Umbilical cord (tissue), 2 donors: ENCODE results near the gene LCE5A. TPM values are rescaled to one million over a fixed set of nuclear protein-coding genes. Genes with fewer than 3 reads are reported as not detected.
"Not testable (repeated sequence)": the region's sequence is repeated elsewhere in the genome, so short reads cannot be mapped to it uniquely, and the experiment has no call there.

Experiments
- DNase-seq: peaks from one replicate; pipeline ENCODE4 v3.0.0-alpha.2; 2015; ENCODE audit warnings: low spot score
- total RNA-seq: library from RNA; depleted of rRNA; stranded (reverse); fragments of >200 nt; gene quantifications from one replicate; pipeline ENCODE4 v1.2.3, GENCODE V29; 2014; ENCODE audit warnings: low replicate concordance; ENCODE audit not compliant: insufficient read depth

Gene LCE5A
- total RNA-seq, 1 donor from 2014 or later = not detected

DNA sequence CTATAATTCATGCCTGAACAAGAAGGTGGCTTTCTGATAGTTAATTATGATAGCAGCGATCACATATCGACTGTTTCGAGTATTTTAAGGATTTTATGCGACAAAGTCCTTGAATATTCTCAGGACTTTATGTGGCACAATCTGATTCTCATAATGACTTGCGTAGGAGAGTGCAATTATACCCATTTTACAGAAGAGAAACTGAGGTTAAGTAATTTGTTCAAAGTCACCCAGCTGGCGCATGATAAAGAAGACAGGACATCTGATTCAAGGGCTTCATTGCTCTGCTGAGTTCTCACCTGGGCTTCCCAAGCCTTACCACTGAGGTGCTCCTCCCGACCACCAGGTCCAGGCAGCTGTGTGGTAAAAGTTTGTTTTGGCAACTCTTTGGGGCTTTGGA lies 5.5 kb downstream of the LCE5A start:
- no peak for DNase-seq

- no peak for DNase-seq
These were observed 6.7 kb downstream of the LCE5A start for GRCh38 chr1:152517237-152517811.

GRCh38 chr1:152519851-152520250 lies 9.2 kb downstream of the LCE5A start:
- no peak for DNase-seq

GRCh38 chr1:152520561-152521090 lies 10.0 kb downstream of the LCE5A start:
- no peak for DNase-seq

GRCh38 chr1:152525080-152525641 lies 14.6 kb downstream of the LCE5A start:
- no peak for DNase-seq

DNA sequence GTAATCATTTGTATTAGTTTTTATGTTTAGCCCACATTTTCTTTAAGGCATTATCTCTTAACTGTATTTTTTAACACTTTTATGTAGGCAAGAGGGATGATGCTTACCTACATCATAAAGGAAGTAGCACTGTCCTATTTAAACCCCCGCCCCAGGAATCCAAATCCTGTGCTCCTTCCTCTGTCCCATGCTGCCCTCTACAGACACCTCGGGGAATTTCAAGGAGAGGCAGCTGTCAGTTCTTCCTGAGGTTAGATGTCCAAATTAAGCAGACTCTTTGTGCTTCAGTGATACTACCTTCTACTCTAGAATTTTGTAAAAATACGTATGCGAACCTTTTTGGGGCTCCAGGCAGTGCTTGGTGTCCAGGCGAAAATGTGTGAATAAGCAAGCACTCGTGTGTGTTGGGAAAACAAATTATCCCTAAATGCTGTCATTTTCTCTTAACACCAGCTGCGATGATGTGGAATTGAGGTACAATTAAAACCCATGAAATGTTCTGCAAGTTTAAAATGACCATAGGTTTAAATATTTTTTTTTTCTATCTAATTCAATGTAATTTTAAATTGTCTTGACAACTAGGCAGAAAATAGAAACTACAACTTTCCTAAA lies 22.8 kb downstream of the LCE5A start:
- DNase-seq = no peak

DNA sequence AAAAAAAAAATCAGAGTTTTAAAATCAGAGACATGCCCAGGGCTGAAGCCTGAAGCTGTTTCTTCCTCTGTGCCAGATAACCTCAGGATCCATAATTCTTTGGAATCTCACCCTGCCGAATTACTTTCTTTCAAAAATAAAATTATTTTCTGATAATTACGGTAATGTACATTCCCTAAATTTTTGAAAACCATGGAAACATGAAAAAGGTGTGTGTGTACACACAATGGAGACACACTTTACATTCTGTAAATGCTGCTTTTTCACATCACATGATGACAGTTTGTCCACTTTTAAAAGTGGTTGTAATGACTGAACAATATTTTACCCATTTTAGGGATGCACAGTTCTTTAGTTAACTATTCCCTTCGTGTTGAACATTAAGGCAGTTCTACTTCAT lies 25.2 kb downstream of the LCE5A start:
- DNase-seq = no peak

DNA sequence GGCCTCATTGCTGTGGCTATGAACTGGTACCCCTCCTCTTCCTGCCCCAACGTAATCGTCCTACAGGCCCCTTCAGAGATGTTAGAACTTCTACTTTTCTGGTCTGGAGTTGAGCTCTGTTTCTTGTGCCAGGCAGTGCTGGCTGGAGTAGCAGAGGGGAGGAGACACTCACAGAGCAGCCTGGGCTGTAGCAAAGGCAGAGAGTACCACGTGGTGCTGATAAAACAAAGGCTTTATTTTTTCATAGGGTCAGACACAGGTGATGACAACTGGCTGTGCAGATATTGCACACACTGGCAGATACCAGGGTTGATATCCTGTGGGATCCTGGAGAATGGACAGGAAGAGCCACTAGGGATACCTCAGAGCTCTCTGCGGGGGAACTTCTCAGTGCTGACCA lies 26.9 kb downstream of the LCE5A start:
- DNase-seq = no peak

GRCh38 chr1:152539901-152540300 lies 29.3 kb downstream of the LCE5A start:
- DNase-seq = no peak

- DNase-seq = no peak
These were observed 33.2 kb downstream of the LCE5A start for GRCh38 chr1:152543820-152544219.

DNA sequence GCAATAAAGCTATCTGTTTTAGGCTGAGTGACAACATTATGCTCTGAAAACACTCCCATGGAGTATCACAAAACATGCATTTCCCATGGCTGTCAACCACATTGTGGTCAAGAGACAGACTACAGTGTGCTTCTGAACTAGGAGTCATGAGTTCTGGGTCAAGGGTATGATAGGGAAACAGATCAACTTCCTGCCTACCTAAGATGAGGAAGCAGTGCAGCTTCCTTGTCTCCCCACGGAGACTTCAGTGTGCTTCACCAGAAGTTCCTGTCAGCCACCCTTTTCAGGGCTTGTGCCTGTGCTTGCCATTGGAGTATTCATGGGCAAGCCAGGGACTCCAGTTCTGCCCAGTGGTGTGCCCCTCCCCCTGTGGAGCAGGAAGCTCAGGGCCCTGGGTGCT lies 36.1 kb downstream of the LCE5A start:
- DNase-seq = no peak

DNA sequence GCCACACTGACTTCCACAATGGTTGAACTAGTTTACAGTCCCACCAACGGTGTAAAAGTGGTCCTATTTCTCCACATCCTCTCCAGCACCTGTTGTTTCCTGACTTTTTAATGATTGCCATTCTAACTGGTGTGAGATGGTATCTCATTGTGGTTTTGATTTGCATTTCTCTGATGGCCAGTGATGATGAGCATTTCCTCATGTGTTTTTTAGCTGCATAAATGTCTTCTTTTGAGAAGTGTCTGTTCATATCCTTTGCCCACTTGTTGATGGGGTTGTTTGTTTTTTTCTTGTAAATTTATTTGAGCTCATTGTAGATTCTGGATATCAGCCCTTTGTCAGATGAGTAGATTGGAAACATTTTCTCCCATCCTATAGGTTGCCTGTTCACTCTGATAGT lies 37.8 kb downstream of the LCE5A start:
- DNase-seq = not testable (repeated sequence)

Other genes starting within 250 kb of the LCE5A start
- gene FLG, start 185.6 kb upstream of the LCE5A start, total RNA-seq = 1.7 TPM
- gene FLG2, start 150.8 kb upstream of the LCE5A start, total RNA-seq = 2.4 TPM
- 0.72 TPM for gene CRNN, start 96.5 kb upstream of the LCE5A start, total RNA-seq
- not detected for gene CRCT1, start 3.7 kb downstream of the LCE5A start, total RNA-seq
- gene LCE3E, start 56.0 kb downstream of the LCE5A start, total RNA-seq = not detected
- gene LCE3D, start 69.7 kb downstream of the LCE5A start, total RNA-seq = 2.4 TPM
- gene LCE3C, start 89.4 kb downstream of the LCE5A start, total RNA-seq = not detected
- gene LCE3B, start 103.0 kb downstream of the LCE5A start, total RNA-seq = not detected
- not detected for gene LCE3A, start 112.3 kb downstream of the LCE5A start, total RNA-seq
- not detected for gene LCE2D, start 152.6 kb downstream of the LCE5A start, total RNA-seq
- not detected for gene LCE2C, start 164.5 kb downstream of the LCE5A start, total RNA-seq
- not detected for gene LCE2B, start 175.3 kb downstream of the LCE5A start, total RNA-seq
- gene LCE2A, start 187.5 kb downstream of the LCE5A start, total RNA-seq = not detected
- not detected for gene LCE4A, start 197.4 kb downstream of the LCE5A start, total RNA-seq
- gene KPRP, start 247.2 kb downstream of the LCE5A start, total RNA-seq = 1.7 TPM